OCI-LY1 (cell line): ENCODE measurements around the gene SGTB.

Experiments
- CTCF ChIP-seq: fragments of 200-600 bp; sonication (generic), shearing (Covaris generic); IDR thresholded peaks from 2 replicates; pipeline ENCODE4 v1.5.1; 2017; ENCODE audit warnings: mild to moderate bottlenecking, antibody characterized with exemption, low read length, moderate library complexity, mixed read lengths
- EZH2 ChIP-seq: fragments of 200-600 bp; sonication (generic), shearing (Covaris generic); IDR thresholded peaks from 2 replicates; pipeline ENCODE4 v1.8.0; 2017; ENCODE audit warnings: borderline replicate concordance, mixed run types, mild to moderate bottlenecking, antibody characterized with exemption, low read length, moderate library complexity, mixed read lengths

GRCh38 chr5:65768723-65769346 lies 46.9 kb upstream of the SGTB start:
- TF ChIP-seq CTCF (no peak), EZH2 (no peak)
